Cardiac septum (tissue), 1 donor: Measurements from ENCODE around the gene ABCA13. TPM values are rescaled to one million over a fixed set of nuclear protein-coding genes. Genes with fewer than 3 reads are reported as not detected.
"Not testable (repeated sequence)": the region's sequence is repeated elsewhere in the genome, so short reads cannot be mapped to it uniquely, and the experiment has no call there.

ENCODE experiments used
- DNase-seq: peaks from one replicate; pipeline ENCODE4 v3.0.0-alpha.2; 2020; ENCODE audit warnings: low spot score
- intact Hi-C: fragments of 100-400 bp; cut with DNase I; formaldehyde crosslinking; loops from one replicate; pipeline ENCODE4 v1.14.0; 2022
- total RNA-seq: library from RNA; stranded (reverse); fragmentation: NEBNext Ultra II Directional; extraction: Animal tissue kit (Norgen Biotek cat#: 25700); gene quantifications from one replicate; pipeline ENCODE4 v1.2.1, GENCODE V29; 2021
- donor health status: DM: no; HTN: no; CAD: no.

Gene ABCA13
- total RNA-seq, 1 donor from 2014 or later = 0.19 TPM

- no peak for DNase-seq
- intact Hi-C loops = no loop called here
Observed at GRCh38 chr7:48173756-48174382, 2.6 kb downstream of the ABCA13 start.

- no peak for DNase-seq
- intact Hi-C loops = no loop called here
Observed at GRCh38 chr7:48175019-48175418, 3.8 kb downstream of the ABCA13 start.

- intact Hi-C loops = no loop called here
- DNase-seq = no peak
Observed at GRCh38 chr7:48176356-48176893, 5.2 kb downstream of the ABCA13 start.

- DNase-seq = no peak
- intact Hi-C loops = no loop called here
Observed at GRCh38 chr7:48177271-48177670, 6.0 kb downstream of the ABCA13 start.

GRCh38 chr7:48179496-48180030 lies 8.3 kb downstream of the ABCA13 start:
- intact Hi-C loops = no loop called here
- DNase-seq = no peak

- no peak for DNase-seq
Observed at GRCh38 chr7:48180981-48181380, 9.7 kb downstream of the ABCA13 start.

GRCh38 chr7:48182718-48183369 lies 11.6 kb downstream of the ABCA13 start:
- intact Hi-C loops = no loop called here
- DNase-seq = no peak

More at GRCh38 chr7:48180981-48181380, 9.7 kb downstream of the ABCA13 start:
- intact Hi-C loops = no loop called here

- intact Hi-C loops = no loop called here
- no peak for DNase-seq
Observed at GRCh38 chr7:48183370-48183743, 12.1 kb downstream of the ABCA13 start.

GRCh38 chr7:48183965-48184364 lies 12.7 kb downstream of the ABCA13 start:
- DNase-seq = no peak
- intact Hi-C loops = no loop called here

GRCh38 chr7:48188776-48189520 lies 17.7 kb downstream of the ABCA13 start:
- no peak for DNase-seq
- intact Hi-C loops = no loop called here

- no peak for DNase-seq
Observed at GRCh38 chr7:48192996-48193395, 21.7 kb downstream of the ABCA13 start.

GRCh38 chr7:48193421-48193820 lies 22.2 kb downstream of the ABCA13 start:
- no peak for DNase-seq
- intact Hi-C loops = no loop called here

More at GRCh38 chr7:48192996-48193395, 21.7 kb downstream of the ABCA13 start:
- intact Hi-C loops = no loop called here

GRCh38 chr7:48200946-48201589 lies 29.8 kb downstream of the ABCA13 start:
- intact Hi-C loops, DNase-seq: not testable (repeated sequence)

GRCh38 chr7:48202916-48203315 lies 31.7 kb downstream of the ABCA13 start:
- intact Hi-C loops, DNase-seq: not testable (repeated sequence)

GRCh38 chr7:48207155-48207675 lies 36.0 kb downstream of the ABCA13 start:
- DNase-seq = no peak
- intact Hi-C loops = no loop called here

- intact Hi-C loops = no loop called here
Observed at GRCh38 chr7:48209004-48209600, 37.8 kb downstream of the ABCA13 start.

GRCh38 chr7:48213226-48213625 lies 42.0 kb downstream of the ABCA13 start:
- intact Hi-C loops = no loop called here
- DNase-seq = no peak

More at GRCh38 chr7:48209004-48209600, 37.8 kb downstream of the ABCA13 start:
- DNase-seq = no peak

GRCh38 chr7:48217266-48217665 lies 46.0 kb downstream of the ABCA13 start:
- DNase-seq = no peak
- intact Hi-C loops = no loop called here

- DNase-seq = no peak
- intact Hi-C loops = no loop called here
Observed at GRCh38 chr7:48217753-48218152, 46.5 kb downstream of the ABCA13 start.
